HG03571 (cell line): ENCODE measurements around the gene LIMD2.
A peak's percentile ranks its signal among the peaks of the same experiment; 100 is the strongest.

ENCODE experiments used
- ATAC-seq: cut with Tn5 transposase; IDR thresholded peaks from one replicate; pipeline ENCODE4 v1.9.1; 2021; ENCODE audit not compliant: unreplicated experiment

LIMD2 gene

DNA sequence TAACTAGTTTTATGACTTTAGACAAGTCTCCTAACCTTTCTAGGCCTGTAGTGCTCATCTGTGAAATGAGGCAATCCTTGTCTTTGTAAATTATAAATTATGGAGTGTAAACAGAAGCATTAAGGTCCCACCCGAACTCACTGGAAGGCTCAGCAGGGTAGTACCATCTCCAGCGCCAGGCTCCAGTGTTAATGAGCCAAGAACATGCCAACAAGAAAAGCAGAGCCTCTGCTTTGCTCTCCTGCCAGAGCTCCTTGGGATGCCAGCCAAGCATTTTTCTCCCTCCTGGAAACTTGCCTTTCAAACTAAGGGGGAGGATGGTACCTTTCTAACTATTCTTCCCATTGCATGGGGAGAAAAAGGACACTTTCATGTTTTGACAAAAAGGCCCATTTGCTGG, 14.9 kb downstream of the LIMD2 start:
- no peak for ATAC-seq

DNA sequence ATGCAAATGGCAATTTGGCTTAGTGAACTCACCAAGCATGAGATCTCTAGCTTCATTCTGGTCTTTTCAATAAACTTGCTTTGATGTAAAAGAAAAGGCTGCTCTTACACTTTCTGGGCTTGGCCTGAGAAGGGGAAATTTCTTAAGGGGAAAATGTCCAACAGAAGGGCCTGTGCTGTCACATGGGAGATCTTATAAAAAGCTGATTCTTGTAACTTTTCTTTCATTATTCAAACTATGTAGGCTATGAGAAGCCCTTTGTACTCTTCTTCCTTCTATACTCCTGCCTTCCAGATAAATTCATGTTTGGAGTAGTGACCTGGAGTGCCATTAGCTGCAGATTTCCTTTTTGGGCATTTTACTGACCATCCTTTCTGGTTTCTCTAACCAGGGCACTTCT, 16.9 kb downstream of the LIMD2 start:
- no peak for ATAC-seq

DNA sequence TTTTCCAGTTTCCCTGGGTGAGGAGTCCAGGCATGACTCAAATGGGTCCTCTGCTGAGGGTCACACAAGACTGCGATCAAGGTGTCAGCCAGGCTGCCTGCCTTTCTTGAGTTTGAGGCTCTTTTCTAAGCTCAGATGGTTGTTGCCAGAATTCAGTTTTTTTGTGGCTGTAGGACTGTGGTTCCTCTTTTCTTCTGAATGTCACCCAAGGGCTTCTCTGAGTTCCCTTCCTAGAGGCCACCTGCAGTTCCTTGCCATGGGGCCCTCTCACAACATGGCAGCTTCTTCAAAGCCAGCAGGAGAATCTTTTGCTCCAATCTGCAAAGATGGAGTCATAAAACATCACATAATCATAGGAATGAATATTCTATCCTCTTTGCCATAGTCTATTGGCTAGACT, 17.5 kb downstream of the LIMD2 start:
- no peak for ATAC-seq

DNA sequence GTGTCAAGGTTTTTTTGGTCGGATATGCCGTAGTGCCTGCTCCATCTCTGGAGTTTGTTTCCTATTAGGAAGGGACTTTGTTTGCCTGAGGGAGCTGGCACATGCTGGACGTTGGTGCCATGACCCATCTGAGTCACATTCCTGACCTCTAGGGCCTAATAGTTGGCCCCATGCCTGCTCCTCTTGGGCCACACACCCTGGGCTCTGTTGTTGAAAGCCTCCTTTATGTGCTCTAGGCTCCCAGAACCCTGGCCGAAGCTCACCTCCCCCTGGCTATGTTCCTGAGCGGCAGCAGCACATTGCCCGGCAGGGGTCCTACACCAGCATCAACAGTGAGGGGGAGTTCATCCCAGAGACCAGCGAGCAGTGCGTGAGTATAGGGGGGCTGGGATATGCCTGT, 18.4 kb downstream of the LIMD2 start:
- ATAC-seq: no peak

DNA sequence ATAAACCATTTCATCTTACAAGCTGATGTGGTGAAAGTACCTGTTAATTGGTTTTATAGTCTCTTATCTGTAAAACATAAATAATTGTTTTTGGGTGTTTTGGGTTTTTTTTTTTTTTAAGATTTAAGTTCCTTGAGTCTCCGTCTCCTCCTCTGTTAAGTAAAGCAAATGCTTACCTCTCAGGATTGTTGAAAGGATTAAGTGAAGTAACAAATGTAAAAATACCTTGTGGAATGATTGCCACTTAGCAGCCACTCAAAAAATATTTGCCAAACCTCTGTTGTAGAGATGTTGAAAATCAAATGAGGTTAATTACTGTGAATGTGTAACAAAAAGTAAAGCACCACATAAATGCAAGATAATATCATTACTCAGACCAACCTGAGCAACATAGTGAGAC, 19.2 kb downstream of the LIMD2 start:
- no peak for ATAC-seq

DNA sequence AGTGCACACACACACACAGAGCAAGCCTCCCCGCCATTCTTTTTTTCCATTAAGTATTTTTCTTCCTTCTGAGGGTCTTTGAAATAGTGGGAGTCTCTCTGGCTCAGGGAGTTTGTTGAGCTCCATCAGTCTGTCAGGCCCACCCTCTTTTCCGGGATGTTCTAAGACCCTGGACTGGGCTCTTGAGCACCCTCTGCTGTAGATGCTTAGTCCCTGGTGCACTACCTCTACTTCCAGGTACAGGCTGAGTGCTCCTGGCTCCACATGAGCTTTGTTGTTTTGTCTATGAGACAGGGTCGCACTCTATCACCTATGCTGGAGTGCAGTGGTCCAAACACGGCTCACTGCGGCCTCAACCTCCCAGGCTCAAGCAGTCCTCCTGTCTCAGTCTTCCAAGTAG, 20.7 kb downstream of the LIMD2 start:
- ATAC-seq: no peak

DNA sequence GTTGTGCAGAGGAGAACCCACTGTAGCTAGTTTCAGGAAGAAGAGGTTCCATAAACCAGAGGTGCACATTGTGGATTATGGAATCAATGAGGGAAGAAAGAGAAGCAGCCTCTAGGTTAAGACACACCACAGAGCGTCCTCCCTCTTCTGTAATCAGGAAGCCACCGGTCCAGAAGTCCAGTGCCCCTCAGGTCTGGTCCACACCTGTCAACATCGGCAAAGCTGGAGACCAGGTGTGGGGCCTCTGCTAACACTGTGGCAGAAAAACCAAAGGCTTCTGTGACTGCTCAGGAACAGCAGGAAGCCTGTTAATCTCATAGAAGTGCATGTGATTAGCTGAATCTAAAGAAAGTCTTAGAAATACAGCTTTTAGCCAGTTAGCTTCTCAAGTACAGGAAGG, 23.3 kb downstream of the LIMD2 start:
- no peak for ATAC-seq

DNA sequence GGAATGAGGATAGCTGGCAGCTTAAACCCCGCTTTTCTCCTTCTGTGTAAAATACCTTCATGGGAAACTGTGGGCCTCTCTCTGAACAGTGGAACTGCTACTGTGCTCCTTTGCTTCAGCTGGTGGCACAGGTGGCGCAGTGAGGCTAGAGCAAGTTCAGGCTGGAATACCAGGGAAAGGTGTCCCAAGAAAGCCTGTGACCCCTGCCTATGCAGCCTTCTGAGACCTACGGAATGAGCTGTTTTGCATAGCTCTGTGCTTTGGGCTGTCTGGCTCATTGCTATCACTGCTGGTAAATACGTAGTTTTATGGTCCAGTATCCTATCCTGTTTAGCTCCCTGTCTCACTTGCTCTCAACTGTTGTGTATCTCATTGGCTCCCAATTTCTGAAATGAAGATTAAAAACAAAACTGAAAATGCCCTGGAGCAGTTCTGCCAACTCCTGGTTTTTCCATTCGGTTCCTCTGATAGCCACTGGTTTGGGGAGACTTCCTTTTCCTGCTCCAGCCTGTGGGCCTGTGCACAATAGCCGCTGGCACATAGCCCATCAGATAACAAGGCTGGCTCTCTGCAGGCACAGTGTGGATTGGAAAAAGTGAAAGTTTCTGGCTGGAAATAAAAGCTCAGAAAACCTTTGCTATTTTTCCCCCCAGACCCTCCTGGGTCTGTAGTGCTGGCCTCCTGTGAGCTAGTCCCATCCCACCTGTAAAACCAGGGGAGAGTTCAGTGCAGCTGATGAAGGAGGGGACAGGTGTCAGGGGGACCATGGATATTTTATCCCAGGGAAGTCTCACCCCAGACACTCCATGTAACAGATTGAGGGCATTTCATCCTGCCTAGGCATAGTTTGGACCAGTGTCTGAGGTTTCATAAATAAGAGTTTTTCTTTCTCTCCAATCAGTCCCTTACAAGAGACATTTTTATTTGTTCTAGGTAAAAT, 24.0 kb downstream of the LIMD2 start:
- no peak for ATAC-seq

DNA sequence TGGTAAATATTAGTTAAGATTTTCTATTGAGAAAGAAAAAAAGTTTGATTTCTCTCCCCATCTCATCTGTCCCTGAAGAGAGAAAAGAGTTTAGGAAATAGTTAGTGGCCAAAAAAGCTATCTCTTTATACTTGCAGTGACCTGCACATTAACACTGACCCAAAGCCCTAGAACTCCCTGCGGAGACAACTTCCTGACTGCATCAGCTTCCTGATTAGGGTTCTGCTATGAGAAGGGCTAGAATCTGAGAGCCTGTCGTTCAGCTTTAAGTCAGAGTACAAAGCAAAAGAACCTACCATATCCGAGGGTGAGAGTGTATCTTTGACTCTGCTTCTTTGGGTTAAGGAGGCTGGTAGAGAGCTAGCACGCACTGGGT, 24.7 kb downstream of the LIMD2 start:
- ATAC-seq: no peak

DNA sequence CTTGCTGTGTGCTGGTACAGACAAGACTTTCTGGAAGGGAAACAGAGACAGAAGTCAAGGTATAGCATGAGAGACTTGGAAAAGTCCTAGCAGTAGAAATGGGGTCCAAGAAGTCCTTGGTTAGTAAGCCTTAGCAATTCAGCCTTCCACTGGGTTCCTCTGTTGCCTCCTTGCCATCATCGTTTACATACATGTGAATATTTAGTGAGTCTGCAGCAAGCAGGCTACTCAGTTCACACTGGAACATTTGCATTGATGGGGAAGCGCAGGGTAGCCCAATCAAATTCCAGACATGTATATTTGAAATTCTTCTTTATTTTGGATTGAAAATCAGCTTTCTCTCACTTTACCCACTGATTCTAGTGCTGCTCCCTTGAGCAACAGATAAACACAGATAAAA, 27.1 kb downstream of the LIMD2 start:
- no peak for ATAC-seq

DNA sequence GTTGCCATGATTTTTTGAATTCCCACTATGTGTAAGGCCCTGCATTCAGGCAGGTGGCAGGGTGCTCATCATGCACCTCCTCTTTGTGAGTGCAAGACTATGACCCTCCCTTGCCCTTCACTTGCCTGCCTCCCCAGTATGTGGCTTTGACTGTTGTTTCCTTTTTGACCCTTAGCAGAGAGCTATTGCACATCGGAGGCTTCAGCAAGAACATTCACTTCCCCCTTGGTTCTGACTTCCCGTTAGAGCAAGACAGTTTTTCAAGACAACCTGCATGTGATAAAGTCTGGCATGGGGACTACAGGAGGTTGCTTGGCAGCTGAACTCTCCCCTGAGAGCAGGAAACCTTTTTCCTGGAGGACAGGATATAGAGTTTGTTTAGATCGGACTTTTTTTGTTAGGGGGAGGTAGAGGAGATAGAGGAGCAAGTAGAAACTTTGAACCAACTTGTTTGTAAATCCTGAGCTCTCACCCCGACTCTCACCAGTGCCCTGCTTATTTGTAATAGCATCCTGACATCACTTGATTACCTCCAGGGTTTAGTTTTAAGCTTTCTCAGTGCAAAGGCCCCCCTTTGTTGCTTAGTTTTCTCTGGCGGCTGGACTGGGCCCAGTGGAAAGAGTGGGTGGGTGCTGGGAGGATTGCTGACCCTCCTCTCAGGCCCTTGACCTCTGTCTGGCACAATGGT, 34.3 kb downstream of the LIMD2 start:
- peak; percentile 78 for ATAC-seq

DNA sequence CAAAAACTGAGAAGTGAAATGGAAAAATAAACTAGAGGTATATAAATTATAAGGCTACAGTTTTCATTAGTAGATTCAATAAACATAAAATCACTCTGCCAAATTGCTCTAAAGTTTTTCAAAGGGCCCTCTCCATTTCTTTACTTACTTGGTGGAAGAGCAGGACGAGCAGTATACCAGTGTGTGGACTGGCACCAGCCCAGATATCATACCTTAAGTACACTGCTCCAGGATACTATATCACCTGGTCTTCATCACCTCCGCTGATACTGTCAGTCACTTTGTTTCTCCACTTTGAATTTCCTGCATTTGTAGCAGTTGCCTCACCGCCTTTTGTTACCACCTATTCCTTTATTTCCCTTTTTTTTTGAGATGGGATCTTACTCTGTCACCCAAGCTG, 40.1 kb downstream of the LIMD2 start:
- ATAC-seq: no peak

DNA sequence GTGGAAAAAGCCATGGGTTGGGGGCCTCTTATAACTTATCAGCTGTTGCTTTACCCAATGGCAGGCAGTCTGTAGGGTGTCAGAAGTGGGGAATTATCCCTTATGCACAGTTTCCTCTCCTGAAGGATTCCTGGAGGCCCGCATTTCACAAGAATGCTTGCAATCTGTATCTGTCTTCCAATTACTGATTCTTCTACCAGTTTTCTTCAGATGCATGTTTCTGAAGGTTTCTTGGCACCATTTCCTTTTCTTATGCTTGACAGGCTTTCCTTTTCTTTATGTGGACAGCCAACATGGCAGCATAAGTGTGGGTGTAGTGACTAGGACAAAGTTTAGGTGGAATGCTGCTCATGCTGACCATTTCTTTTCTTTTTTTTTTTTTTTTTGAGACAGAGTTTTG, 41.6 kb downstream of the LIMD2 start:
- ATAC-seq: no peak

DNA sequence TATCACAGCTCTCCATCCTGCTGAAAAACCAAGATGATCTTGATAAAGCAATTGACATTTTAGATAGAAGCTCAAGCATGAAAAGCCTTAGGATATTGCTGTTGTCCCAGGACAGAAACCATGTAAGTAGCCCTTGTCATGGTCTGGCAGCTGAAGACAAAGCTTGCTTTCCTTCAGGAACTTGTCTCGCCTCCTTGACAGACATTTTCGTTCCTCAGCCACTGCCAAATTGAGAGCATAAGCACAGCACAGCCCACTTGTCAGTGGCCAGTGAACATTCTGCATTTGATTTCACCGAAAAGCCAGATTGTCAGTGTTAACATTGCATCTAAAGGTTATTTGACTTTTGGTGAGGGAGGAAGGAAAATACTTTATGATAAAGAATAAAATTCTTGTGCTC, 42.1 kb downstream of the LIMD2 start:
- no peak for ATAC-seq

DNA sequence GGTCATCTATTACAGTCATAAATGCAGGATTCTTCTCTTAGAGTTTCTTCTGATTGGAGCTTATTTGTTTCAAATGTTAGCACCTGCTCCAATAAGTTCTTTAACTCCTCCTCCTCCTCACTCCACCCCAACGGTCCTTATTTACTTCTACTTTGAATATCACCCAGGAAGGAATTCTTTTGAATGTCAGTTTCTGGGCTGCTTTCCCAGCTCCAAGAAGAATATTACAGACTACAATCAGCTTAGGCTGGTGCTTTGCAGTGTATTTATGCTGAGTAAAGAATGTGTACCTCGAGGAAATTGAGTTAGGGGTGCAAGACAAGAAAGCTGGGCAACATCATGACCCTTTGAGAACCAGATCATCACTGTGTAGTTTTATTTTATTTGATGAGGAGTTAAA, 46.9 kb downstream of the LIMD2 start:
- no peak for ATAC-seq

DNA sequence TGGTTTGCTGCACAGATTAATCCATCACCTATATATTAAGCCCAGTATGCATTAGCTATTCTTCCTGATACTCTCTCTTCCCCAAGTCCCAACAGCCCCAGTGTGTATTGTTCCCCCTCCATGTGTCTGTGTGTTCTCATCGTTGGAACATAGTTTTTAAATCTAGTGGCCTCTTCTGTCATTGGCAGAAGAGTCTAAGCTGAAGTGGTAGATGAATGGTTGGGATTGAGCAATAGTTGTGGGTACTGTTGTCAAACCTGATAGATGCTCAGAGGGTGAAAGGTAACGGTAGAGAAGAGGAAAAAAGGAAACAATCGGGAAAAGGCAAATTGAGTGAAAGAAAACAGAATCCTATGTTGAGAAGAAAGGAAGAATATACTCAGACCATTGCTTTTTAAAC, 47.8 kb downstream of the LIMD2 start:
- ATAC-seq: no peak

DNA sequence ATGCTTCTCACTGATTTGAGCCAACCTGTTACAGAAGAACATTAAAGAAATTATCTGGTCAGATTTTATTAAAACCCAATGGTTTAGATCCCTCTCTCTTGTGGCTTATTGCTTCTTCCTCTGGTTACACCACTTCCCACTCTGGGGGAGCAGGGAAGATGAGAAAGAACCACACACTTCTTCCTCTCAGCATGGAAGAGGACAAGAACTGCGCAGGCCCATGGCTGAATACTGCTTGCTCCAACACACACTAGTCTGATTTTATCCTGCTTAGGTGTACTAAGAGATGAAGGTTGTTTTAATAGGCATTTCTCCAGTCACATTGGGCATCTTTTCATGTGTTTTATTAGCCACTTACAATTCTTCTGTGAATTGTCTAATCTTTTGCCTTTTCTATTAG, 50.1 kb downstream of the LIMD2 start:
- no peak for ATAC-seq

DNA sequence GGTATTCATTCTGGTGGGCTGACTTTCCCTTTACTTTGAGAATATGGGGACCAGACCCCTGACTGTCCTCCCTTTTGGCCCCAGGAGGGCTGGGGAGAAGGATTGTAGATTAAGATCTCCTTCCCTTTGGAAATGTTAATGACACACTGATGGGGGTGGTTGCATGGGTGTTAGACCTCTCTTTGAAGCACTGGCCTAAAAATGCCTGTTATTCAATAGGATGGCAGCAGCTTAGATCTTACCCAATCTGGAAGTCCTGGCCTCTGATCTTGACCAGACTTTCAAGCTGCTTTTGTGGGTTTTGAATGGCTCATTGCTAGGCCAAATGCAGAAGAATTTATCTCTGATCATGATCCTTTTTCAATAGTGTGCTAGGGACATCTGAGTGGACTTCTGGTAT, 52.0 kb downstream of the LIMD2 start:
- no peak for ATAC-seq

DNA sequence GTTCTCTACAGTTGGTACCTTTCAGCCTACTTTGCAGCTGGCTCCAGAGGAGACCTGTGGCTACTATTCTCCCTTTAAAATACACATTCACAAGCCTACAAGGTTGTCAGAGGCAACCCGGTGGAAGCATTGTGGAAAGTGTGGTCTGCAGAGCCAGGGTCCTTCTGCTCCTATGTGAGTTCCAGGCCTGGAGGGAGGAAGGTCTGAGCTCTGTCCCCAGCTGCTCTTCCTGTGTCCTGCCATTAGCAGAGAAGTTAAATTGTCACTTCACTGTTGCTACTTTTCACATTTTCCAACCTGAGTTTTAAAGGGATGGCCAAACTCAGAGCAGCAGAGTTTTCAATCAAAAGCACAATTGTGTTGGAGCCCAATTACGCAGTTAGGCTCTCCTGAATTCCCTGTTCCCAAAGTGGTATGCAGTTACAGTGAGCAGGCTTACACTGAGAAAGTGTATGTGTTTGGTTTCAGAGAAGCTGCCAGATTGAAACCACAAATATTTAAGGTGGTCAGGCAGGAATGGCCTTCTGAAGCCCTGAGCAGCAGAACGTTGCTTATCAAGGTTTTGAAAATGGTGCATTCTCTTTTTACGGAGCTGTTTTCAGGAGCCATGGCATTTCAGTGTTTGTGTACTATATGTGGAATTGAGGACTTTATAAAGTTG, 52.7 kb downstream of the LIMD2 start:
- no peak for ATAC-seq

DNA sequence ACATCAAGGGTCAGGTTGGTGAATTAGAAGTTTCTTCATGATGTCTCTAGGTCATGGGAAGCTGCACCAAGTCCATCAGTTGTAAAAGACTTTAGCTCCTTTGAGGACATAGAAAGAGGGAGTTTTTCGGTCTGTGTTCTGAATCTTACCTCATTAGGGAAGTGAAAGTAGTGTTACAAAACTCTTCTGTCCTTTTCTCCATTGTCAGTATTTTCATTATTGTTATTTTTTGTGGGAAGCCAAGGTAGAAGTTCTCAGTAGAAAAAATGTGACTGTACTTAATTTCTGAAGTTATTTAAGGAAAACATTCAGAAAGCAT, 53.5 kb downstream of the LIMD2 start:
- peak; percentile 80 for ATAC-seq
